ENCODE results near the gene XCR1.

- TF ChIP-seq CTCF (IDR thresholded peaks at IDR 0.05) (no peak), POLR2AphosphoS5 (IDR thresholded peaks at IDR 0.05) (no peak), POLR2A (IDR thresholded peaks at IDR 0.05) (no peak), EP300 (IDR thresholded peaks at IDR 0.05) (no peak)
These were observed 2.1 kb downstream of the XCR1 start for GRCh38 chr3:46025139-46025538.

Data from sigmoid colon (tissue), 4 donors.